EL (cell line): Measurements from ENCODE around the gene WASL.
A peak's percentile ranks its signal among the peaks of the same experiment; 100 is the strongest.
"Not testable (repeated sequence)": the region's sequence is repeated elsewhere in the genome, so short reads cannot be mapped to it uniquely, and the experiment has no call there.

ENCODE experiments used
- DNase-seq: peaks from one replicate; pipeline ENCODE4 v3.0.0-alpha.2; 2016

Gene WASL

GRCh38 chr7:123729218-123729578 is 19.6 kb downstream of the WASL start:
- no peak for DNase-seq

DNA sequence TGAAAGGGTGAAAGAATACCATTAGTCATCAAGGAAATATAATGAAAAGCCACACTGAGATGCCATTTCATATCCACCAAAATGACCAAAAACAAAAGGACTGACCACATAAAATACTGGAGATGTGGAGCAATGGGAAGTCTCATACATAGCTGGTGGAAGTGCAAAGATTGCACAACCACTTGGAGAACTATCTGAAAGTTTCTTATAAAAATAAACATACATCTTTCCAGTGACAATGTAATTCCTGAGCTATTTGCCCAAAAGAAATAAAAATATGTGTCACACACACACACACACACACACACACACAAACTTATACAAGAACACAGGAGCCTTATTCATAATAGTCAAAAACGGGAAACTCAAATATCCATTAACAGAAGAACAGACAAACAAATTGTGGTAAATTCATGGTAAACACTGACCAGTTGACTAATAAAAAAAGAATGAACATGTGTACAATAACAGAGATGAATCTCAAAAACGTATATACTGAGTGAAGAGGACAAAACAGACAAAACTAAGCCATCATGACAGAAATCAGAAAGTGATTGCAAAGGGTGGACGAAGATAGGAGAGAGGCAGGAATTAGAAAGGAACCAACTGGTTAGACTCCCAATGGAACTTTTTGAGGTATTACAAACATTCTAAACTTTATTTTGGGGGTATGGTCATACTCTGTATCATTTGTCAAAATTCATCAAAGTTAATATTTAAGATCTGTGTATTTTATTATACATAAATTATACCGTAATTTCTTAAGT is 21.5 kb downstream of the WASL start:
- peak; percentile 91 for DNase-seq

DNA sequence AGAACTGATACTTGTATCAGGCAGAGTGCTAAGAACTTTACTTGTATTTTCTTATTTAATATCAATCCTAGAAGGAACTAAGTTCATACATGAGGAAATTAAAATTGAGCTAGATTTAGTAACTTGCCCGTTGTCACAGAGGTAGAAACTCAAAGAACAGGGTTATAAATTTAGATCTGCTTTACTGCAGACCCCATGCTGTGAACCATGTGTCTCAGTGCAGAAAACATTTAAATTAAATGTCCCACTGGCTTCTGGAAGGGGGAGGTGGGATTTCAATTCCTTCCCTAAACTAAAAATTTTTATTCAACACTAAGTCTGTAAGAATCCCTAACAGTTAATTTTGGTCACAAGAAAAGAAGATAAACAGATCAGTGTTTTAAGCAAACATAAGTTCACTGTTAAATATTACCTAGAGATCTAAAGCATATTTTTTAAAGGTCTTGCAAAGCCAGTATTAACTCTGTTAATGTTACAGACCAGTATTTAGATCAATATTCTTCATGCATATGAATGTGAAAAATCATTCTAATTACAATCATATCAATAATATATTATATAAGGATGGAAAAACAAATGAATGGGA is 23.1 kb downstream of the WASL start:
- no peak for DNase-seq

GRCh38 chr7:123724817-123725253 is 24.0 kb downstream of the WASL start:
- peak; percentile 10 for DNase-seq

GRCh38 chr7:123723913-123724312 is 24.9 kb downstream of the WASL start:
- no peak for DNase-seq

- DNase-seq: not testable (repeated sequence)
These were observed 28.3 kb downstream of the WASL start for GRCh38 chr7:123720527-123720926.

DNA sequence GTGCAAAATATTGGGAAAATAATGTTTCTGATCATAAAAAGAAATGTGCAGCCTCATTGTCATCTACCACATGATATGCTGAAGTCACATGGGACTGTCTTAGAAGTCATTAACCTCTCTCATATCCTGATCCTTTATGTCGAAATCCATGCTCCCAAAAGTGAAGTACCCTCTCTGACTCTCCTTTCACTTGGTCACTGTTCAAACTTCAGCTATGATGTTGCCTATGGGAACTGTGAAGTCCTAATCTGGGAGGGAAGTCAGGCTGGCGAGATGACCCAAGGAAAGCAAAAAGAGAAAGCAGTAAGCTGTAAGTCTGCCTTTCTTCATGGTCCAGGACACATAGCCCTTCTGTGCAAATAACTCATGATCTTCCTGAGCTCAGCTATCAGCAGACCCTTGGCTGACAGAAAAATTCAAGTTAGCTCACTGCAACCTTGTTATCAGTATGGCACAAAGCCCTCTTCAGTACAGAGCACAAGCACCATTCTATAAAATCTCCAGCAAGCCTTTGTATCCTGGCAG is 29.5 kb downstream of the WASL start:
- no peak for DNase-seq

DNA sequence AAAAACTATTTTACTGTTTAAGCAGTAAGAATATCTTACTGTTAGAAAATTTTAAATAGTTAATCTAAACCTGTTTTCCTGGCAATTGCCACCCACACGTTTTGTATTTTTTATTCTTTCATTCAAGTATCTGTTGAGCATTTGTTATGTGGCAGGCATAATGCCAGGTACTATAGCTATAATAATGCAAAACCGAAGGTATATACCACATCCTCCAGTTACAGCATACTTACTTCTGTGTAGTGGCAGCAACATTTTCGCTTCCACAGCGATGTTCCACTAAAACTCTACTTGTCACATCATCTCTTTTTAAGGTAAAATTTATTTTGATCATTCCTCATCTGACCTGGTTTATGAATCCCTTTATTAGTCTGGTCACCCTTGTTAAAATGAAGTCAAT is 30.0 kb downstream of the WASL start:
- DNase-seq: no peak

DNA sequence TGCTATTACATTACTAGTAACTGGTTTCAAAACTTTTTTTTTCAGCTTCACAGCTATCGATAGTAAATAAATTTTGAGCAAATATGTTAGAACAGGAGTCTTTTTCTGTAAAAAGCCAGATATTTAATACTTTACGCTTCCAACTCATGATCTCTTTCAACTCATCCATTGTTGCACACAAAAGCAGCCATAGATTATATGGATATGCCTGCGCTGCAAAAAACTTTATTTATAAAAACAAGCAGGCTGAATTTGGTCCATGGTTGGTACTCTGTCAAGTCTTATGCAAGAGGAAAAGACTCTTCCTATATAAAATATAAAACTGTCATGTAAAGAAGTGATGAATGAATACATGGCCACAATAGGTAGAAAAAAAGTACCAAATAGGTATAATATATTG is 31.1 kb downstream of the WASL start:
- no peak for DNase-seq

- DNase-seq: no peak
These were observed 31.9 kb downstream of the WASL start for GRCh38 chr7:123716877-123717276.

GRCh38 chr7:123715799-123716198 is 33.0 kb downstream of the WASL start:
- DNase-seq: no peak

DNA sequence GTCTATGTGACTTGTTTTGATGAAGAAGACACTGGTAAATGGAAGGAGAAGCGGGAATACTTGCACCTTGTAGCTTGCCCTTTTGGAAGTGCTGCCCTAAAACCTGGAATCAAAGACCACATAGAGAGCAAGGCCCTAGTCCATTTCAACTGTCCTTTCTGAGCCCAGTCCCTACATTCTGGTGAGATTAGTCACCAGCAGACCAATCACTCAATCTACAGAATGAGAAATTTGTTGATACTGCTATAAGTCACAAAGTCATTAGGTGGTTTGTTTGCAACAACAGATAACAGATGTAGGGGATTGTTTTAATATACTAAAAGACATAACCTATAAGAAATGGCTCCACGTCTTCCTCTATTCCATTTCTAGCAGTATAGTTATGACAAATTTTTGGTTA is 33.6 kb downstream of the WASL start:
- peak; percentile 50 for DNase-seq

GRCh38 chr7:123714296-123715080 is 34.3 kb downstream of the WASL start:
- DNase-seq: no peak

DNA sequence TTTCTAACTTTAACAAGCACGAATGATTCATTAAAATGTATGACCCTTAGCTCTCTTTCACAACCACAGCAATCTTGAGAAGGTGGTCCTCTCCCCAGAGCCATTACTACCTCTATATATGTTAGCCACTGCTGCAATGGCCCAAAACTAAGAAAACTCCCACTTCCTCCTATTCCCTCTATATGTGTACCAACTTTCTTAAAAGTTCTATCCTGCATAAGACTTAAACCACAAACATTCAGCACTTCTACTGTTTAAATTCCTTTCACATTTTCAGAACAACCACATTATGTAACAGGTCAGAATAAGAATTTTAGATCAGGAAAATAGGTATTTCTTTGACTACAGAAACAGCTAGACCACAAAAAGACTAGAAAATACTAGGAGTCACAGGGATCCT is 36.2 kb downstream of the WASL start:
- DNase-seq: peak; percentile 53

- no peak for DNase-seq
These were observed 36.9 kb downstream of the WASL start for GRCh38 chr7:123711832-123712293.

DNA sequence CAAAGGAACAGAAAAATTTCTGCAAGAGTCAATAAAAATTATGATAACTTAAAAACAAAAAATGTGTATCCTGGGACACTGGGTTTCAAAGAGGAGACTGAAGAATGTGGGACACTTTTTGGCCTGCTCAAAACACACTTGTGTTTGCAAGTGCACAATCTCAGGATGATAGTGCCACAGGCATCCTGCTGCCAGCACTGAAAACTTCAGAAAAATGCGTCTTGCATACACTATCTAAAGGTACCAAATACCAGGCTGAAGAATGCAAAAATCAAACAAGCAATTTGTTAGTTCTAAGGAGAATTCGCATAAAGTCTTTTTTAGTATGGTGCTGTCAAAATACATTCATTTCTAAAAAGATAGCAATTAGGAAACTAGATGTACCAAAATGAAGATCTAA is 38.1 kb downstream of the WASL start:
- DNase-seq: no peak

- no peak for DNase-seq
These were observed 39.3 kb downstream of the WASL start for GRCh38 chr7:123709525-123709924.

DNA sequence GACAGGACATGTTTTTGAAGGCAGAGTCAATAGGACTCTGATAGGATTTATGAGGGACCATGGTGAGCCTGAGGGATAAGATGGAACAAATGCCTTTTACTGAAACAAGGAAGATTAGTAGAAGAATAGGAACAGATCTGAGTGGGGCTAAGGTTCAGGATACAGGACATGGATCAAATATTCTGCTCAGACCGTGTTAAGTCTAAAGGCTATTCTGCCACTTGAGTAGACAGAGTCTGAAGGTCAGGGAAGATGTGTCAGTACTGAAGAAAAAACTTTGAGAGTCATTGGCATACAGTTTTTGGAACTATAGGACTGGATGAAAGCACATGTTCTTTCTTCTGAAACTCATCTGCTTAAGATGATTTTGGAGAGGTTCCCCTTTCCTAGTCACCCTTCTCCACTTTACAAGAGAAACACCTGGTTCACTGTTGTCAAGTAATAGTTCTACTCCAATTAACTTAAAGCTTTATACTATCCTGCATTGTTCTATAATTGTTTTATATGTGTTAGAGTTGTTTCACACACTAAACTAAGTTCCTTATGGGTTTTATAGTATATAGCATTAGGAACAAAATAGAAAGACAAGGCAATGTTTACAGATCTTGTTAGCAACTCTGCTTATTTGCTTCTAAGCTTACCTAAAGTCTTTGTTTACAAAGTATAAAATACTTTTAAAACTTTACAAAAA is 43.4 kb downstream of the WASL start:
- no peak for DNase-seq

- DNase-seq: no peak
These were observed 52.7 kb downstream of the WASL start for GRCh38 chr7:123695944-123696677.

- no peak for DNase-seq
These were observed 56.3 kb downstream of the WASL start for GRCh38 chr7:123692471-123692877.

GRCh38 chr7:123690550-123690949 is 58.3 kb downstream of the WASL start:
- DNase-seq: no peak

- DNase-seq: no peak
These were observed 59.6 kb downstream of the WASL start for GRCh38 chr7:123689250-123689649.
